COLO668 (cell line): Measurements from ENCODE around the gene MARCHF6.
"Not testable (repeated sequence)": the region's sequence is repeated elsewhere in the genome, so short reads cannot be mapped to it uniquely, and the experiment has no call there.

ENCODE experiments used
- DNase-seq: peaks from one replicate; lab custom pipeline; 2025; ENCODE audit not compliant: unreplicated experiment; lab: John Stamatoyannopoulos, UW

The MARCHF6 gene, protein sequence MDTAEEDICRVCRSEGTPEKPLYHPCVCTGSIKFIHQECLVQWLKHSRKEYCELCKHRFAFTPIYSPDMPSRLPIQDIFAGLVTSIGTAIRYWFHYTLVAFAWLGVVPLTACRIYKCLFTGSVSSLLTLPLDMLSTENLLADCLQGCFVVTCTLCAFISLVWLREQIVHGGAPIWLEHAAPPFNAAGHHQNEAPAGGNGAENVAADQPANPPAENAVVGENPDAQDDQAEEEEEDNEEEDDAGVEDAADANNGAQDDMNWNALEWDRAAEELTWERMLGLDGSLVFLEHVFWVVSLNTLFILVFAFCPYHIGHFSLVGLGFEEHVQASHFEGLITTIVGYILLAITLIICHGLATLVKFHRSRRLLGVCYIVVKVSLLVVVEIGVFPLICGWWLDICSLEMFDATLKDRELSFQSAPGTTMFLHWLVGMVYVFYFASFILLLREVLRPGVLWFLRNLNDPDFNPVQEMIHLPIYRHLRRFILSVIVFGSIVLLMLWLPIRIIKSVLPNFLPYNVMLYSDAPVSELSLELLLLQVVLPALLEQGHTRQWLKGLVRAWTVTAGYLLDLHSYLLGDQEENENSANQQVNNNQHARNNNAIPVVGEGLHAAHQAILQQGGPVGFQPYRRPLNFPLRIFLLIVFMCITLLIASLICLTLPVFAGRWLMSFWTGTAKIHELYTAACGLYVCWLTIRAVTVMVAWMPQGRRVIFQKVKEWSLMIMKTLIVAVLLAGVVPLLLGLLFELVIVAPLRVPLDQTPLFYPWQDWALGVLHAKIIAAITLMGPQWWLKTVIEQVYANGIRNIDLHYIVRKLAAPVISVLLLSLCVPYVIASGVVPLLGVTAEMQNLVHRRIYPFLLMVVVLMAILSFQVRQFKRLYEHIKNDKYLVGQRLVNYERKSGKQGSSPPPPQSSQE

GRCh38 chr5:10353241-10354047, at the start of gene MARCHF6:
Gene MARCHF6, plus strand, starts transcription at chr5:10353695. Its CDS starts 204 bp downstream, at chr5:10353899.
- DNase-seq, result peak; percentile 99

DNA sequence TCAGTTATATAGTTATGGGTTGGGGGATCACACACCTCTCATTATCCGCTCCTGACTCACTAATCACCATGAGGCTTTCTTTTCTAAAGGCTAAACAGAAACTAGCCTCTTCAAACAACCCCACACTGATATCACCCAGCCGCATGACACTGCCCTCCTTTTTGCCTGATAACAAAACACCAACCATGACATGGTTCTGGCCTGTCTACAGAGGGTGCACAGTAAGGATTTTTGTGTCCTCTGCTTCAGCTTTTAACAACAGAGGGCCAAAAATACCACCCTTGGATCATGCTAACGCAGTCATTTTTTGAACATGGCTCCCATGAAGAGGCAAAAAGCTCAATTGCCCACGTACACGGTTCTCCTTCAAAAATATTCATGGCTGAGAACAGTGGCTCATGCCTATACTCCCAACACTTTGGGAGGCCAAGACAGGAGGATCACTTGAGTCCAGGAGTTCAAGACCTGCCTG, 49.8 kb upstream of the MARCHF6 start:
- no peak for DNase-seq

GRCh38 chr5:10304932-10305331, 48.6 kb upstream of the MARCHF6 start:
- no peak for DNase-seq

DNA sequence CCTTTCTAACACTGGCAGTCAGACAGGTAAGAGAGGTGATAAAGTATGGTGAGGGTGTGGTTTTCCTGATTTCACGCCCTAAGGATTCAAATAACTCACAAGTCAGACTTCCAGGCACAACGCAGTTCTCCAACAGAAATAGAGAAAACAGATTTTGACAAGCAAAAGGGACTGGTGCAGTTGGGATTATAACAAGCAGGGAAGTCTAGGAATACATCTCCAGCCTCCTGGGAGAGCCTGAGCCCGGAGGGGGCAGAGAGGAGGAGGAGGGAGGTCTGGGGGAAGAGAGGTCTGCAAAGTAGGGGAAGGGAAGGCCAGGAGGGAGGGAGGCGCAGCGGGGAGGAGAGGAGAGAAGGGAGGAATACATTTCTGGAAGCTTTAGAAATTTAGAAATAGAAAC, 47.4 kb upstream of the MARCHF6 start:
- DNase-seq, result no peak

- peak; percentile 46 for DNase-seq
These were observed 46.7 kb upstream of the MARCHF6 start for GRCh38 chr5:10306806-10307205.

DNA sequence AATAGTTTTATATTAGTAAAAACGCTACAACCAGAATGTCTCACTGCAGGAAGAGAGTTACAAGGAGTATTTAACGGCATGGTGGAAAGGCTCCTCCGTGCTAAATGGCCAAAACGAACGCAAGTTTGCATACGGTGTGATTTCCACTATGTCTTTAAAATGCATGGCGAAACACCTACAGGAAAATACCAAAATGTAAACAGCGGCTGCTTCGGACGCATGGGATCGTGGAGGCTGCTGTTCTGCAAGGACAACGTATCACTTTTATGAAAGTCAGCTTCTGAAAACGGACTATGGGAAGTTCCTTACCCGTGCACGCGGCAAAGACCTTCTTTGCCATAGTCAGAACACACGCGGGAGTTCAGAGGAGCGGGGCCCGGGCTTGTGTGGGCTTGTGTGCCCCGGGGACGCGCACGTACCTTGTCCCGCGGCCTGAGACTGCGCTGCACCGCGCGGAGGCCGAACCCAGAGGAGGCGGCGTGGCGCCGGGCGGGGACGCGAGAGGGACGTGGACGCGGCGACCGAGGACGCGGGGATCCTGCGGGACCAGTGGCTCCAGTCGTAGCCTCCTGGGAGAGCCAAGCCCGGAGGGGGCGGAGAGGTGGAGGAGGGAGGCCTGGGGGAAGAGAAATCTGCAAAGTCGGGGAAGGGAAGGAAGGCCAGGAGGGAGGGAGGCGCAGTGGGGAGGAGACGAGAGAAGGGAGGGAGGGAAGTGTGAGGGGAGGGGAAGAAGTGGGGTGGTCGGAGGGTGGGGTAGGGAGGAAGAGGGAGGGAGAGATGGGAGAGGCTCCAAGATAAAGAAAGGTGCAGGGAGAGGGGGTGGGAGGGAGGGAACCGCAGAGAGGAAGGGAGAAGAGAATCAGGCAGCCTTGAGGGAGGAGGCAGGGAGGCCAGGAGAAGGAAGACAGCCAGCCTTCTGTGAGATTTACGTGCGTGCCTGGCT, 46.0 kb upstream of the MARCHF6 start, which contains the start of gene CMBL:
CMBL (minus strand) TSS at position 697 of the 943 bp plus-strand sequence. CDS start 17,140 bp downstream, outside the sequence.
- DNase-seq, result peak; percentile 90

DNA sequence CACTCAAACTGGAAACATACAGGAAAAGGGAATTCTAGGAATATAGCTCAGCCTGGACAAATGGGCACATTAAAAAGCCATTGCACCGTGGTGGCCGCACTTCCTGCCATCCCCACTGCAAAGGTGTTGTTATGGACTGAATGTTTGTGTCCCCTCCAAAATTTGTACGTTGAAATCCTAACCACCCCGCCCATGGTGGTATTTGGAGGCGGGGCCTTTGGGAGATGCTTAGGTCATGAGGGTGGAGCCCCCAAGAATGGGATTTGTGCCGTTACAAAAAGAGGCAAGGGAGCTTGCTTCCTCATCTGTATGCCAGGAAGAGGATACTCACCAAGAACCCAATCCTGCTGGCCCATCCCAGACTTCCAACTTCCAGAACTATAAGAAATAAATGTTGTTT, 44.7 kb upstream of the MARCHF6 start:
- DNase-seq, result no peak

DNA sequence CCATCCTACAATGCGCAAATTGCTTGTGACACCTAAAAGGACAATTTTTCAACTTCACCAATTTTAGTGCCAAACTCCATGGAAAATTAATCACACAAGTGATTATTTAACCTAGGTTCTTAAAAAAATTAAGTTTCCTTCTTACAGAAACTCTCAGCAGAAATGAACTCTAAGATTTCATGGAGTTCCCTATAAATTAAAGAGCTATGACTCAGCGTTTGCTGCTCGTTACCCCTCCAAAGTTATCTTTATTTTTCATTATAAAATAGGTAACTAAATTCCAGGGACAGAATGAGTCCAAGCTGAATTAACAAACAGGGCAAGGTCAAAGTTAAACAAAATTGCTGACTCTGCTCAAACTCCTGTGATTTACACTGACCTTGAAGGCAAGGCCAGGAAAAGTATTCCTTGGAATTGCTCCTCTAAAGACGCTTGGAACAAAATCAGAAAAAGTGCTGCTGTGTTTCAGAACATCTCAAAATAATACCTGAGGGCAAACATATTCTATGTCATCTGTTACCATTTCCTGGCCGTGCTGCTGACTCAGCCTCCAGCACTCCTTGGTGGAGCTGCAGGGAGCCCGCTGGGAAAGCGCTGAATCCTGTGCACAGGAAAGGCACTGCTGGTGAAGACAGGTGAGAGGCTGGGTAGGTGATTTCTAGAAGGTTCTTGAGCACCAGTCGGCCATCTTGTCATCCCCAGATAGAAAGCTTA, 43.3 kb upstream of the MARCHF6 start:
- DNase-seq, result peak; percentile 53

- not testable (repeated sequence) for DNase-seq
These were observed 42.5 kb upstream of the MARCHF6 start for GRCh38 chr5:10310835-10311570.

GRCh38 chr5:10311595-10312425, 41.7 kb upstream of the MARCHF6 start:
- no peak for DNase-seq

- no peak for DNase-seq
These were observed 38.3 kb upstream of the MARCHF6 start for GRCh38 chr5:10315201-10315600.

- DNase-seq, result no peak
These were observed 37.5 kb upstream of the MARCHF6 start for GRCh38 chr5:10315824-10316509.

DNA sequence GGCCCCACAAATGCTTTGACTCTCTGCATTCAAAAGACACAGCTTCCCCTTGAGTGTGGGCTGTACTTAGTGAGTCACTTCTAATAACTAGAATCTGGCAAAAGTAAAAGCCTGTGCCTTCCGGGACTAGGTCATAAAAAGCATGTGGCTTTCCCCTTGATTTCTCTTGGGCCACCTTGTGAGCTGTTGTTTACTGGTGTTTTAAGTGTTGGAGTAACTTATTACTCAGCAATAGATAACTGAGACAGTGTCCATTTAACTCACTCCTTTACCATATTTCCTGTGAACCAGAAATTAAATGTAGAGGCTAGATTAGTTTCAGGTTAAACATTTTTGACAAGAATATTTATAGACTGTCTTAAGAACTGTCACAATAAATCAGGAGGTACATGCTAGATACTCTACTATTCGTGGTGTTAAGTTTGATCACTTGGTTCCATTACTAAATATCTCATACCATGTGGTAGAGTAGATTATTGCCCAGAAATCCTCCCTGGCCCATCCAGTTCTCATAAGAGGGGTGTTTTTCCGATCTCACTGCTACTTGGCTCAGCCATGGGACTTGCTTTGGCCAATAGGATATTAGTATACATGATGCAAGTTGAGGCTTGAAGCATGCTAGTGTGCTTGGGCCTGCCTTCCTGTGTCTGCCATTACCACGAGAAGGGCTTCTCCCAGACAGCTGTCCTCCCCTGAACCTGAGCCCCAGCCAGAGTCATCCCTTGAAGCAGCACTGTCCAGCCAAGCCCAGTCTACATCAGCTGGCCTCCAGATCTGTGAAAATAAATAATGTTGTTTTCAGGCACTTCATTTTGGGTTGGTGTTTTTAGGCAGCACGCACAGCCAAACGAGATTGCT, 35.4 kb upstream of the MARCHF6 start:
- DNase-seq, result no peak

DNA sequence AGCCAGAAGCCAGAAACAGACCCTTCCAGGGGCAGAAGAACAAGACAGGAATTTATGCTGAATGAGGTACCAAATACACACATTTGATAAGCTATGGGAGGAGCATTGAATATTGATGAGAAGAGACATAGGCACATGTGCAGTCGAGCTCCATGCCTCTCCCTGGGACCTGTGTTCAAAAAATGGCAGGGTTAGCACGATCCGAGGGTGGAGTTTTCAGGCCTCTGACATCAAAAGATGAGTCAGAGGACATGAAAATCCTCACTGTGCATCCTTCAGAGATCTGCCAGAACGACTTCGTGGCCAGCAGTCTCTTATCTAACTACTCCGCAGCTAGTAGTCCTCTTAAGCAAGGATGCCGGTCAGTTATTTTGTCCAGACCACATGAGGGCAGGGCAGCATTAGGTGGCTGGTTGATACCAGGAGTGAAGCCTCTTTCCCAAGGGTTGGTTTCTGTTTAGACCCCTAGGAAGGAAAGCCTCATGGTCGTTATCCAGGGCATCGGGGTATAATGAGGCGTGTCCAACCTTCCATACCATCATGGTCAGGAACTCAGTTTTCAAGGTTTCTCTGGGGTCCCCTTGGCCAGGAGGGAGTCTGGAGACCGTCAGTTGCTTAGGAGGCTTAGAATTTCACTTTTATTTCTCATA, 34.2 kb upstream of the MARCHF6 start:
- DNase-seq, result no peak

DNA sequence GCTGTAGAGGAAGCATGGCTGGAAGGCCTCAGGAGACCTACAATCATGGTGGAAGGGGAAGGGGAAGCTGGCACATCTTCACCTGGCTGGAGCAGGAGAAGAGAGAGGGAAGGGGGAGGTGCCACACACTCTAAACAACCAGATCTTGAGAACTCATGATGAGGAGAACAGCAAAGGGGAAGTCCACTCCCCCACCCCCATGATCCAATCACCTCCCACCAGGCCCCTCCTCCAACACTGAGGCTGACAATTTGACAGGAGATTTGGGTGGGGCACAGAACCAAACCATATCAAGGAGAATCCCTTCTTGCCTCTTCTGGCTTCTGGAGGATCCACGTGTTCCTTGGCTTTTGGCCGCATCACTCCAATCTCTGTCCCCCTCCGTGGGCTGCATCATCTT, 32.7 kb upstream of the MARCHF6 start:
- no peak for DNase-seq

- DNase-seq, result no peak
These were observed 31.6 kb upstream of the MARCHF6 start for GRCh38 chr5:10321882-10322281.
